GM18951 (cell line): Measurements from ENCODE around the gene CELA2B.
"Not testable (repeated sequence)": the region's sequence is repeated elsewhere in the genome, so short reads cannot be mapped to it uniquely, and the experiment has no call there.

Experiments used
- POLR2A ChIP-seq: IDR thresholded peaks from 4 replicates; pipeline ENCODE4 v1.6.1; 2011; ENCODE audit warnings: mild to moderate bottlenecking; ENCODE audit not compliant: insufficient read length, insufficient read depth; ENCODE audit errors: extremely low read depth
- in situ Hi-C: fragments of 300-500 bp; cut with MboI; formaldehyde crosslinking; loops from one replicate; pipeline ENCODE4 v1.12.0; 2022; ENCODE audit warnings: low sequenced_read_pairs, mixed read lengths, inconsistent platforms; ENCODE audit not compliant: unreplicated experiment

Gene CELA2B

GRCh38 chr1:15468145-15468544 lies 7.8 kb upstream of the CELA2B start:
- TF ChIP-seq POLR2A, result no peak
- in situ Hi-C loops, result no loop called here

- no peak for TF ChIP-seq POLR2A
- in situ Hi-C loops, result no loop called here
These were observed 6.5 kb upstream of the CELA2B start for GRCh38 chr1:15469361-15469760.

- in situ Hi-C loops, result not testable (repeated sequence)
These were observed 6.0 kb upstream of the CELA2B start for GRCh38 chr1:15469821-15470448.

GRCh38 chr1:15471067-15471466 lies 4.8 kb upstream of the CELA2B start:
- in situ Hi-C loops, result not testable (repeated sequence)

- in situ Hi-C loops, result not testable (repeated sequence)
These were observed 4.2 kb upstream of the CELA2B start for GRCh38 chr1:15471723-15472122.

GRCh38 chr1:15472587-15472986 lies 3.3 kb upstream of the CELA2B start:
- no peak for TF ChIP-seq POLR2A
- in situ Hi-C loops, result no loop called here

- in situ Hi-C loops, result no loop called here
- TF ChIP-seq POLR2A, result no peak
These were observed 1.0 kb downstream of the CELA2B start for GRCh38 chr1:15476927-15477326.

GRCh38 chr1:15477646-15478212 lies 1.8 kb downstream of the CELA2B start:
- no peak for TF ChIP-seq POLR2A
- in situ Hi-C loops, result no loop called here

- in situ Hi-C loops, result no loop called here
- TF ChIP-seq POLR2A, result no peak
These were observed 3.9 kb downstream of the CELA2B start for GRCh38 chr1:15479654-15480347.

- in situ Hi-C loops, result not testable (repeated sequence)
These were observed 6.6 kb downstream of the CELA2B start for GRCh38 chr1:15482455-15482854.

- in situ Hi-C loops, result not testable (repeated sequence)
These were observed 7.2 kb downstream of the CELA2B start for GRCh38 chr1:15482983-15483543.

GRCh38 chr1:15483971-15484370 lies 8.1 kb downstream of the CELA2B start:
- in situ Hi-C loops, result no loop called here
- TF ChIP-seq POLR2A, result no peak

GRCh38 chr1:15484443-15484842 lies 8.5 kb downstream of the CELA2B start:
- in situ Hi-C loops, result not testable (repeated sequence)

- in situ Hi-C loops, result no loop called here
- no peak for TF ChIP-seq POLR2A
These were observed 9.7 kb downstream of the CELA2B start for GRCh38 chr1:15485636-15486035.

- in situ Hi-C loops, result not testable (repeated sequence)
These were observed 11.1 kb downstream of the CELA2B start for GRCh38 chr1:15486844-15487610.
